GM21737 (cell line): ENCODE measurements around the gene ZSCAN5C.
"Not testable (repeated sequence)": the region's sequence is repeated elsewhere in the genome, so short reads cannot be mapped to it uniquely, and the experiment has no call there.

Source experiments
- ATAC-seq: cut with Tn5 transposase; IDR thresholded peaks from one replicate; pipeline ENCODE4 v1.9.1; 2021; ENCODE audit warnings: mild to moderate bottlenecking, moderate library complexity; ENCODE audit not compliant: unreplicated experiment

The ZSCAN5C gene, protein sequence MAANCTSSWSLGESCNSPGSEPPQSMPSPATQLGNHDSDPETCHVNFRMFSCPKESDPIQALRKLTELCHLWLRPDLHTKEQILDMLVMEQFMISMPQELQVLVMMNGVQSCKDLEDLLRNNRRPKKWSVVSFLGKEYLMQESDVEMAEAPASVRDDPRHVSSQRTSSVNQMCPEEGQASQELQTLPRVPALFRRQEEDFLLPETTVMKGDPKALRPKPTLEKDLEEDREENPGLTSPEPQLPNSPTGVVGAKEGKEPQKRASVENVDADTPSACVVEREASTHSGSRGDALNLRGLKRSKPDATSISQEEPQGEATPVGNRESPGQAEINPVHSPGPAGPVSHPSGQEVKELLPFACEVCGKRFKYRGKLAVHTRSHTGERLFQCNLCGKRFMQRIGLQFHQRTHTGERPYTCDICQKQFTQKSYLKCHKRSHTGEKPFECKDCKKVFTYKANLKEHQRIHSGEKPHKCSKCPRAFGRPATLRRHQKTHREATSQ

DNA sequence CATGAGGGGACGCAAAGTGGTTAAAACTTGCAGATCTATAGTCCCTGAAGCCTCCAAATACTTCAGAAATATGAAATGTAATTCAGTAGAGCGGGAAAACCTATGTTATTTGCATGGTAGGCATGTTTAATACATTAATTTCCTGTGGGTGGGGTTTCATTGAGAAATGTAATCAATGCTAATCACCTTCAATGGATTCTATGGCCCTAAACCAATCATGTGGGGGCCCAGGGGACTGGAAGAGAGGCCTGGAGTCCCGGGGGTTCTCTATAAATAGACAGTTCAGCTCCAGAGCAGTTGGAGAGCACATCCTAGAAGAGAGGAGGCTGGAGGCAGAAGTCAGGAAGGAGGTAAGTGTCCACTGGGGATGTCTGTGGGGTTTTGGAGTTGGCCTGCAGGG, at the start of gene ZSCAN5C:
Gene ZSCAN5C, plus strand, starts transcription at position 301 of the 400 bp plus-strand sequence. CDS start 3,641 bp downstream, outside the sequence.
- no peak for ATAC-seq

DNA sequence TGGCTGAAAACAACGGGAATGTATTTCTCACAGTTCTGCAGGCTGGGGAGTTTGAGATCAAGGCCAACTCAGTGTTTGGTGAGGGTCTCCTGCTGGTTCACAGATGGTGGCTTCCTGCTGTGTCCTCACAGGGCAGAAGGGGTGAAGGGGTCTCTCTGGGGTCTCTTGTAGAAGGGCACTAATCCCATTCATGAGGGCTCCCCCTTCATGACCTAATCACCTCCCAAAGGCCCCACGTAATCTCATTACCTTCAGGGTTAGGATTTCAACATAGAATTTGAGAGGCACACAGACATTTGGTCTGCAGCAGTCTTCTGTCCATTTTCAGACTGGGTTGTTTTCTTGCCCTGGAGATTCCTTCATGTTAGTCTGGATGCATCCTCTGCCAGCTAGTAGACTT, 49.4 kb upstream of the ZSCAN5C start:
- ATAC-seq = no peak

DNA sequence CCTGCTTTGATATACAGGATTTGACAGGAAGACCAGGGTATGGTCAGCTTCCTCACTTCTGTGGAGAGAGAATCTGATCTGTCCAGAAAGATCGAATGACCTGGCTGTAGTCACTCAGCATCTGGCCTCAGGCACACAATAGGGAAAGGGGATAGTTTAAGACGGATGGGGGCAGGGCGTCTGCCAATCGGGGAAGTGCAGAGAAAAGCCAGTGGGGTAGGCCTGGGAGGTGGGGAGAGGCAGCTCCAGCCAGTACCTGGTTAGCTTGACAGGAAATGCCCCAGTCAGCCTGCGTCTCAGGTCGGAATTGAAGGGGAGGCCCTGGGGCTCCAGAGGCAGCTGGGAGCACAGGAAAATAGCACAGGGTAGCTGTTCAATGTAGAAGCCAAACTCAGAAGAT, 48.6 kb upstream of the ZSCAN5C start:
- no peak for ATAC-seq

DNA sequence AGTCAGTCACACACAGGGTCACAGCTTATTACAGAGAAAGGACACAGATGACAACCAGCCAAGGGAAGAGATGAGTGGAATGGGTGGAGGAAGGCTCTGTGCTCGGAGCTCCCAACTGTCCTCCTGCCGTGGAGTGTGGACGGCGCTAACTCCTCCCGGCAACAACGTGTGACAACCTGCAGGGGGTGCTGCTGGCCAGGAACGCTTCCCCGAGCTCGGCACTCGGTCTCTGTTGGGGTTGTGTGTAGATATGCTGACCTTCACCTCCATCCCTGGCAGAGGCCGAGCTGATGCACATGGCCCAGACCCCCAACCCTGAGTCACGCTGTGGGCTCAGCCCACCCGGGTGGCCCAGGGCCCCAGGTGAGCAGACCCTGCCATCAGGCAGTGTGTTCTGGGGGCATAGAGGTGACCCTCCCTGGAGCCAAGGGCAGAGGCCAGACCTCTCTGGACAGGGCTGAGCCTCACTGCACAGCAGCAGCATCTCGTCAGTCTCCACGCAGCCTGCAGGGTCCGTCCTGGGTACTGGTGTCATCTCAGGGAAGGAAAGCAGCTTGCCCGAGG, 46.9 kb upstream of the ZSCAN5C start:
- ATAC-seq = no peak

DNA sequence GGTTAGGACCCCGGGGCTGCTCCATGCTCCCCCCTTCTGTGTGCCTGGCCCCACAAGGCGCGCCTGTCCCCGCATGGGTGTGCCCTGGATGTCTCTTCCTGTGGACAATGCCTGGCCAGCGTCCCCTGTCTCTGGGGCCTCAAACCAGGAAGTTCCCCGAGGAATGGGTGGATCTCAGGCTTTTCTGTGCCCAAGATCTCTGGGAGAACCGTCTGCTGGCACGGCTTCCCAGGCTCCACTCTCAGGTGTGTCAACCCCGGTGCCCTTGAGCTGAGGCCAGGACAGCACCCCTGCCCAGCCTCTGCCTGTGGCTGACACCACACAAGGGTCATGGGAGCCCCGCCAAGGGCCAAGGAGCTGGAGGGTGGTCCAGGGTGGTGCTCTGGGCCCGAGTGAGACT, 45.3 kb upstream of the ZSCAN5C start:
- ATAC-seq = no peak

DNA sequence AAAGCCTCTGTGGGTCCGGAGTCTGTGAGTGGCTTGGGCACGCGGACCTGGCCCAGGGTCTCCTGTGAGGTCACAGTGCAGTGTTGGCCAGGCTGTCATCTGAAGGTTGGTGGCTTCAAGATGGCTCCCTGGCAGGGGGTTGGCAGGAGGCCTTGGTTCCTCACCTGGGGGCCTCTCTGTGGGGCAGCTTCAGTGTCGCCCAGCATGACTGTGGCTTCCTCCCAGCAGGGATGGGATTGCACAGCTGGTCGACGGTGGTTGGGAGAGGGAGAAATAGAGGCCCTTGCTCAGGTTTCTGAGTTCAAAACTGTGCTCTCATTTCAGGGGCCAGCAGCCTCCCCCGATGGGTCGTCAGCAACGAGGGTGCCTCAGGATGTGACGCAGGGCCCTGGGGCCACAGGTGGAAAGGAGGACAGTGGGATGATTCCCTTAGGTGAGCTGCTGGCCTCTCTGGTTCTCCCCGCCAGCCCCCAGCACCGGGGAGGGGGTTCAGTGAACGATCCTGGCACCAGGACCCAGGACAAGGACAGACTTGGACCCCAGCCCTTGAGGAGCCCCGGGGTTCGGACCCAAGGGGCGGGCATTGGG, 43.8 kb upstream of the ZSCAN5C start:
- ATAC-seq = no peak

DNA sequence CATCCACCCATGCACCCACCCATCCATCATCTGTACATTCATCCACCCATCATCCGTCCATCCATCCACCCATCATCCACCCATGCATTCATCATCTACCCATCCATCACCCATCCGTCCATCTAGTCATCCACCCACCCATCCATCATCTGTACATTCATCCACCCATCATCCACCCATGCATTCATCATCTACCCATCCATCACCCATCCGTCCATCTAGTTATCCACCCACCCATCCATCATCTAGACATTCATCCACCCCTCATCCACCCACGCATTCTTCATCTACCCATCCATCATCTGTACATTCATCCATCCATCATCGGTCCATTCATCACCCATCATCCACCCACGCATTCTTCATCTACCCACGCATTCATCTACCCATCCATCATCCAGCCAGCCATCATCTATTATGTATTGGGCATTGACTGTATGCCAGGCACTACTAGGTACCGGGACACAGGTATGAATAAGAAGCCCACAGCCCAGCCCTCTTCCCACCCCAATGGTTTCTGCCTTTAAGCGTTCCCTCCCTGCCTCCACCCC, 43.0 kb upstream of the ZSCAN5C start:
- ATAC-seq = no peak

DNA sequence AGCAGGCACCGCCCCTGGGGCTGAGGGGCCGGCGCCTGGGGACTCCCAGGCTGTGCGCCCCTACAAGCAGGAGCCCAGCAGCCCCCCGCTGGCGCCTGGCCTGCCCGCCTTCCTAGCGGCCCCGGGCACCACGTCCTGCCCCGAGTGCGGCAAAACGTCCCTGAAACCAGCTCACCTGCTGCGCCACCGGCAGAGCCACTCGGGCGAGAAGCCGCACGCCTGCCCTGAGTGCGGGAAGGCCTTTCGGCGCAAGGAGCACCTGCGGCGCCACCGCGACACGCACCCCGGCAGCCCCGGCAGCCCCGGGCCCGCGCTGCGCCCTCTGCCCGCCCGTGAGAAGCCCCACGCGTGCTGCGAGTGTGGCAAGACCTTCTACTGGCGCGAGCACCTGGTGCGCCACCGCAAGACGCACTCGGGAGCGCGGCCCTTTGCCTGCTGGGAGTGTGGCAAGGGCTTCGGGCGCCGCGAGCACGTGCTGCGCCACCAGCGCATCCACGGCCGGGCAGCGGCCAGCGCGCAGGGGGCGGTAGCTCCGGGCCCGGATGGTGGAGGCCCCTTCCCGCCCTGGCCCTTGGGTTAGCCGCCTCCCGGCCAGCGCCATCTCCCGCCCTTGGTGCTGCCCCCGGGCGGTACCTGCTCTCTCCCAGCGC, 42.3 kb upstream of the ZSCAN5C start:
- no peak for ATAC-seq

DNA sequence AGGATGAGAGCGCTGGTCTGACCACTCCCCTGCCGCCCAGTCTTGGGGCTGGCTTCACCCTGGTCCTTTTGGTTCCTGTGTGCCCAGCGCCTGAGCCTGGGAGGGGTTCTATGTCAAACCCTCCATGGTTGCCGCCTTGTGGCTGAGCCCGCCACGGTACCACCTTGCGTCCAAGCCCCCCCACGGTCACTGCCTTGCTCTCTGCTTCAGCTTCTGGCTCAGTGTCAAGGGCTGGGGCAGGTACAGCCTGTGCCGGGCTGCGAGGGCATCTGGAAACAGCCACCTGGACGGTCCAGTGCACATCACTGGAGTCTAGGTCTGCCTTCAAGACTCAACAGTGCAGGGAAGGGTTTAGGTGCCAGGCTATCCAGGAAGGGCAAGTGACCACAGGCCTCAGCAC, 40.5 kb upstream of the ZSCAN5C start:
- no peak for ATAC-seq

DNA sequence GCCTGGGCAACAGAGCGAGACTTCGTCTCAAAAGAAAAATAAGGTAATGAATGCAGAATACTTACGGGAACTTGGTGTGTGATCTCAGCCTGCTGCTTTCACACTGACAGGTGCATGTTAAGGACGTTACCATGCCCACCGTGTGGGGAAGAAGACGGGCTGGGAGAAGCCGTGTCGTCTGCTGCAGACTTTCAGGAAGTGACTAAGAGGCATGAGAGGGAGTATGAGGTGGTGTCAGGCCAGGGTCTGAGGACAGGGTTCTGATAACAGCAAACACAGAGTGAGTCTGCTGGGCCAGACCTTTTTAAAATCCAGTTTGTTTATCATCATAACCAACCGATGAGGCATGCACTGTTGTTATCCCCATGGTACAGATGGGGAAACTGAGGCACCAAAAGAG, 39.8 kb upstream of the ZSCAN5C start:
- ATAC-seq = no peak

DNA sequence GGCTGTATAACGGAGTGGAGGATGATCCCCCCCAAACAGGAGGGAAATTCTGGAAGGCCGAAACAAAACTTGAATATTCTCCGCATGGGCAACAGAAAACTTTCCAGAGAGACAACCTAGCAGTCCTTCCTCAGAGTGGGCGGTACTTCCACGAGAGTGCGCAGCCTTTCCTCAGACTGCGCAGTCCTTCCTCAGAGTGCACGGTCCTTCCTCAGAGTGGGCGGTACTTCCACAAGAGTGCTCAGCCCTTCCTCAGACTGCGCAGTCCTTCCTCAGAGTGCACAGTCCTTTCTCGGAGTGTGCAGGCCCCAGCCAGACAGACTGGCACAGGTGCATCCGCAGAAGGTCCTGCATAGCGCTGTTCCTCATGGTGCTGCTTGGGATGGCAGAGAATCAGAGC, 39.0 kb upstream of the ZSCAN5C start:
- no peak for ATAC-seq

DNA sequence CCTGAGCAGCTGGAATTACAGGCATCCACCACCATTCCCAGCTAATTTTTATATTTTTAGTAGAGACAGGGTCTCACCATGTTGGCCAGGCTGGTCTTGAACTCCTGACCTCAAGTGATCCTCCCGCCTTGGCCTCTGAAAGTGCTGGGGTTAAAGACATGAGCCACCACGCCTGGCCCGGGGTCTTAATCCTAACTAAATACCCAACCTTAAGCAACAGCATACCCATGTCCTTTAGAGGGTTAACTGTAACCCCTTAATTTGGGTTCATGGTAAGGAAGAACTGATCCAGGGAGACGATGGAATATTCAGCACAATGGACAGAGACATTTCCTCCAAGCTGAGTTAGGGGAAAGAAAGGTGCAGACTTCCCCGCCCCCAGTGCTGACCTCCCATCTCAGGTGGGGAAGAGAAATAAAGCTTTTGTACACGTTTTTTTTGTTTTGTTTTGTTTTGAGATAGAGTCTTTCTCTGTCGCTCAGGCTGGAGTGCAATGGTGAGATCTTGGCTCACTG, 35.0 kb upstream of the ZSCAN5C start:
- no peak for ATAC-seq

DNA sequence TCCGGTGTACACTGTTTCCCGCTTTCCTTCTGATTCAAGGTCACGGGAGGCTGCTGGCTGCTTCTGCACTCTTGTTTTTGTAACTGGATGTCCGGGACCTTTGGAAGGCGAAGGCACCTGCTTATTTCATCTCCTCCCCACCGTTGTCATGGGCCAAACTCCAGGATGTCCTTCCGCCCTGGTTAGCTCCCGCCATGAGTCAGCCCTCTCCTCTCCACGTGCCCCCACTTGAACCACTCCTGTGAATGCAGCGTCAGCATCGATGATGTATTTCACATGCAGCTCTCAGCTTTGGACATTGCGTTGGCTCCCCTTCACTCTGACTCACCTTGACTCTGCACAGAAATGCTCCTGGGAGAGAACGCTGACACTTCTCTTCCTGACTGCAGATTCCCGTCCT, 31.8 kb upstream of the ZSCAN5C start:
- no peak for ATAC-seq

DNA sequence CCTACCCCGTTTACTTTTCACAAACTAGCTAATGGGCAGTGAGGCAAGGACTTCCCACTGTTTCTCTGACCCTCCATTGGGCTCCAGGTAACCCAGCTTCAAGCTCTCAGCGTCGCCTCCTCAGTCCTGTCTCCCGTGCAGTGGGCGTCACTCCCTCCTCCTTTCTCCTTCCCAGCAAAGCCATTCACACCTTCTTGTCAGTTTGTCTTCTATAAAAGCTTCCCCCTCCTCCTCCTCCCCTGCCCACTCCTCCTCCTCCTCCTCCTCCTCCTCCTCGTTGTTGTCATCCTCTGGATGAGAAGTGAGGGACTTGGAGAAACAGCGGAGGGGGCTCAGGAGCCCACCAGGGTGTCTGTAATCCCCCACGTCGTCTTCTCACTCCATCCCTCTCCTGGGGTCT, 28.0 kb upstream of the ZSCAN5C start:
- ATAC-seq = no peak

DNA sequence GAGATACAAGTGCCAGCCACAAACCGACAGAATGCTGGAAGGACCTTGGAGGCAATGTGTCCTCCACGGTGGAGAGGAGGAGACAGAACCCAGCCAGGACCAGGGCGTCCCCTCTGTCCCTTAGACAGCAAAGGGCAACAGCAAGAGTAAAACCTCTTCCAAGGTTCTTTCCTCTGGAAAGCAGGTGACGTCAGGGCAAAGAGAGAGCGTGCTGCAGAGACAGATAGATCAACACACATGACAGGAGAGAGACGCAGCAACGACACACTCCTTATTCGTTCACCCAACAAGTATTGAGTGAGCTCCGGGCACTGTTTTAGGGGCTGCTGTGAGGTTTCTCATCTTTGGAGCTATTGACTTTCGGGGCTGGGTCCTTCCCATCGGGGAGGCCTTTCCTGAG, 27.5 kb upstream of the ZSCAN5C start:
- ATAC-seq = no peak

DNA sequence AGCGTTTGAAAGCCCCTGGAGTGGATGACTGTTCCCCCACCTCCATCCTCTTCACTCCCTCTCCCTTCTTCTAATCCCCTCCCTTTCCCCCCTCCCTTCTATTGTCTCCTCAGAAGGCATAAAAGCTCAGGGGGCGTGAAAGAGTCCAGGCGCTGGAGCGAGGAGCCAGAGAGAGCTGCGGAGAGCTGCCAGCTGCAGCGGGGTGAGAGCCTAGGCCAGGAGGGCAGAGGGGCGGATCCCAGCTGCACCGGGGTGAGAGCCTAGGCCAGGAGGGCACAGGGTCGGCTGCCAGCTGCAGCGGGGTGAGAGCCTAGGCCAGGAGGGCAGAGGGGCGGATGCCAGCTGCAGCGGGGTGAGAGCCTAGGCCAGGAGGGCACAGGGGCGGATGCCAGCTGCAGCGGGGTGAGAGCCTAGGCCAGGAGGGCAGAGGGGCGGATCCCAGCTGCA, 26.2 kb upstream of the ZSCAN5C start, which contains the start of gene GALP:
Gene GALP, plus strand, starts transcription at position 148 of the 447 bp plus-strand sequence. CDS start 1,101 bp downstream, outside the sequence.
- not testable (repeated sequence) for ATAC-seq

DNA sequence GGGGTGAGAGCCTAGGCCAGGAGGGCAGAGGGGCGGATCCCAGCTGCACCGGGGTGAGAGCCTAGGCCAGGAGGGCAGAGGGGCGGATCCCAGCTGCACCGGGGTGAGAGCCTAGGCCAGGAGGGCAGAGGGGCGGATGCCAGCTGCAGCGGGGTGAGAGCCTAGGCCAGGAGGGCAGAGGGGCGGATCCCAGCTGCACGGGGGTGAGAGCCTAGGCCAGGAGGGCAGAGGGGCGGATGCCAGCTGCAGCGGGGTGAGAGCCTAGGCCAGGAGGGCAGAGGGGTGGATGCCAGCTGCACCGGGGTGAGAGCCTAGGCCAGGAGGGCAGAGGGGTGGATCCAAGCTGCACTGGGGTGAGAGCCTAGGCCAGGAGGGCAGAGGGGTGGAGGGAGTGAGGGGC, 25.8 kb upstream of the ZSCAN5C start:
- not testable (repeated sequence) for ATAC-seq

DNA sequence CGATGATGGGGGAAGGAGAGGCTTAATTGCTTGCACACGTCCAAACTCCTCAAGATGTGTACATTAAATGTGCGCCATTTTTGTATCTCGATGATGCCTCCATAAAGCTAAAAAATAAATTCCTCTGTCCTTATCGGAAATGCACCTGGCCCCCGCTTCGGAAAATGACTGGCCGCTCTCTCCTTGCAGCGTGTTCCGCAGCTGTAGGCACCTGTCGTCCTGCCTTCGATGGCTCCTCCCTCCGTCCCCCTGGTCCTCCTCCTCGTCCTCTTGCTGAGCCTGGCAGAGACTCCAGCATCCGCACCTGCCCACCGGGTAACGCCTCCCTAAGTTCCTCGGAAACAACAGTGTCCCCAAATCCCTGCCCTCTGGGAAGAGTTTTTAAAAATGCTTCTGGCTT, 25.2 kb upstream of the ZSCAN5C start:
- no peak for ATAC-seq

DNA sequence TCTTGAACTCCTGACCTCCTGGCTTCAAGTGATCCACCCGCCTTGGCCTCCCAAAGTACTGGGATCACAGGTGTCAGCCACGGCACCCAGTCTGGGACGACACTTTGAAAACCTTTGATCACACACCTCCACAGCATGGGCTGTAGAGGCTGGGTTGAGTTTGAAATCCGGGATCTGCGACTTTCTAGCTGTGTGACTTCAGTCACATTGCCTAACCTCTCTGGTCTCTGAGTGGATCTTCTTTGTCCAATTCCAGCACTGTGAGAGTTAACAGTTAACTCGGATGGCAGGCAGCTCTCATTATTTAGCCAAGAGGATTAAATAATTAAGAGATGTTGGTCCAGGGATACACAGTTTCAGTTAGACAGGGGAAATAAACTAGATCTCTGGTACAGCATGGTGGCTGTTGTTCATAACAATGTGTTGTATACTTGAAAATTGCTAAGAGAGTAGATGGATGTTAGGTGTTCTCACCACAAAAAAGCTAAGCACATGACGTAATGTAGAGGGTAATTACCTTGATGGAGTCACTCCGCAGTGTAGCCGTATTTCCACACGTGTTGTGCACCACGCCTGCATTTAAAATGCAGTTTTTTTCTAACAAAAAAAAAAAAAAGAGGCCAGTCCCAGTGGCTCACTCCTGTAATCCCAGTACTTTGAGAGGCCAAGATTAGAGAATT, 24.4 kb upstream of the ZSCAN5C start:
- no peak for ATAC-seq

DNA sequence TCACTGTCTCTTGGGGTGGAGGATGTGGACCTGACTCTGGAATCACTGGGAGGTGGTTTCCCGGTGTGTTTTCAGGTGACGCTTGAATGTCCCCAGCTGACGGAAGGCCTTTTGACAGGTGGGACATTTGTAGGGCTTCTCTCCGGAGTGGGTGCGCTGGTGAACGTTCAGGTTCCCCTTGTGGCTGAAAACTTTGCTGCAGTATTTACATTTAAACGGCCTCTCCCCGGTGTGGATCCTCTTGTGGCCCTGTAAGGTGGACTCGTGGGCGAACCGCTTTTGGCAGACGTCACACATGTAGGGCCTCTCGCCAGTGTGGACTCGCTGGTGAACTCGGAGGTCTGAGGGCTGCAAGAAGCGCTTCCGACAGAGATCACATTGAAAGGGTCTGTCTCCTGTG, 12.3 kb upstream of the ZSCAN5C start:
- ATAC-seq = no peak
